GM12872 (cell line): ENCODE results near the gene WDR86.

ENCODE experiments used
- TF ChIP-seq, protein P1 (sequence below): IDR thresholded peaks from 3 replicates; pipeline ENCODE4 v1.5.1; 2011; ENCODE audit warnings: low read depth, mild to moderate bottlenecking, low read length, moderate library complexity; ENCODE audit not compliant: insufficient read depth

WDR86 gene

DNA sequence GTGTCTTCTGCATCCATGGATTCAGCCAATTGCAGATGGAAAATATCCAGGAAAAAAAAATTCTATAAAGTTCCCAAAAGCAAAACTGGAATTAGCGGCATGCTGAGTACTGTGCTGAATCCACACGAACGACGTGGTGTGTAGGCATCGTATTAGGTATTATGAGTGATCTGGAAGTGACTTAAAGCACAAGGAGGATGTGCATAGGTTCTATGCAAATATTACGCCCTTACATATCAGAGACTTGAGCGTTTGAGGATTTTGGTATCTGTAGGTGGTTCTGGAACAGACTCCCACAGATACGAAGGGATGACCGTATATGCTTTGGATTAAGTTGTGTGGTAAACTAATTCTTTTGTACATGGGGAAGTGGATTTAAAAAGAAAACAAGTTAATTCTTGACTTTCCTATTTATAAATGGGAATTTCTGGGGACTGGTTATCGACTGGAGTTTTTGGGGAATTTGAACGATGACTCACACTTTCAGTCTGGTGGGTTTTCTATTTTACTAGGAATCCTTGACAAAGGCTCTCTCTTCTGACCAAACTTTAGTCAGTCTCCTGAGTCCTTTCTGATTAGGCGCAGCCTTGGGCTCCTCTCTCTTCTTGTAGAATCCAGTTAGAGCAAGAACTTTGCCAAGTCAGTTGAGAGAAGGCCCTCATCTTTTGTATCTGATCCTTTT, 73.7 kb downstream of the WDR86 start:
- TF ChIP-seq, protein P1, sequence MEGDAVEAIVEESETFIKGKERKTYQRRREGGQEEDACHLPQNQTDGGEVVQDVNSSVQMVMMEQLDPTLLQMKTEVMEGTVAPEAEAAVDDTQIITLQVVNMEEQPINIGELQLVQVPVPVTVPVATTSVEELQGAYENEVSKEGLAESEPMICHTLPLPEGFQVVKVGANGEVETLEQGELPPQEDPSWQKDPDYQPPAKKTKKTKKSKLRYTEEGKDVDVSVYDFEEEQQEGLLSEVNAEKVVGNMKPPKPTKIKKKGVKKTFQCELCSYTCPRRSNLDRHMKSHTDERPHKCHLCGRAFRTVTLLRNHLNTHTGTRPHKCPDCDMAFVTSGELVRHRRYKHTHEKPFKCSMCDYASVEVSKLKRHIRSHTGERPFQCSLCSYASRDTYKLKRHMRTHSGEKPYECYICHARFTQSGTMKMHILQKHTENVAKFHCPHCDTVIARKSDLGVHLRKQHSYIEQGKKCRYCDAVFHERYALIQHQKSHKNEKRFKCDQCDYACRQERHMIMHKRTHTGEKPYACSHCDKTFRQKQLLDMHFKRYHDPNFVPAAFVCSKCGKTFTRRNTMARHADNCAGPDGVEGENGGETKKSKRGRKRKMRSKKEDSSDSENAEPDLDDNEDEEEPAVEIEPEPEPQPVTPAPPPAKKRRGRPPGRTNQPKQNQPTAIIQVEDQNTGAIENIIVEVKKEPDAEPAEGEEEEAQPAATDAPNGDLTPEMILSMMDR, result no peak

DNA sequence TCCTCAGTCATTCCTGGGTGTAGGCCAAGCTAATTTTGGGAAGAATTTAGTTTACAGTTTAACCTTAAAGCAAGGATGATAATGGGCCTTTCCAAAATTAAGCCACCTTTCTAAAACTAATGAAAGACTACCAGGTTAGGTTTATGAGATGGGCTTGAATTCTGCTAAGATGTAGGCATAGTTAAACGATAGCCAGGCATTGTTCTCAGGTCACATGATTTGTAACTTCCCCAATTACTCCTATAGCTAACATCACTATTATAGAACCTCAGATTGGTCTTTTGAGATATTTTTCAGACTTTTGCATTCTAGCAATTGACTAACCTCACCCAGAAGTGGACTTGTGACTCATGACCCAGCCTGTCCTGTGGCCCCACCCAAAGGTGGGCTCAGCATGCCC, 75.2 kb downstream of the WDR86 start:
- TF ChIP-seq, protein P1, result no peak
